Heart left ventricle (tissue), 16 donors: ENCODE data around the gene ADNP. TPM values are rescaled to one million over a fixed set of nuclear protein-coding genes. Genes with fewer than 3 reads are reported as not detected.
"Not testable (repeated sequence)": the region's sequence is repeated elsewhere in the genome, so short reads cannot be mapped to it uniquely, and the experiment has no call there.

Source experiments
- ATAC-seq, 4 donors: fragments of 200-7000 bp; cut with Tn5 transposase; one replicate each; pipeline ENCODE4 v1.9.1; 2020 to 2022; ENCODE audit warnings: moderate library complexity in 4 of 4, mild to moderate bottlenecking in 3 of 4, moderate number of reproducible peaks in 1 of 4
- DNase-seq, 5 donors: peaks; one replicate each; pipeline ENCODE4 v3.0.0-alpha.2; 2020
- H3K27ac ChIP-seq, 12 donors: fragments of 200-600 bp; sonication (generic) in 4 of 12; one replicate each; pipeline versions ENCODE4 v1.5.0 to v1.8.0; 2016 to 2022; ENCODE audit warnings: mild to moderate bottlenecking in 2 of 12
- H3K27me3 ChIP-seq, 9 donors: fragments of 200-600 bp; sonication (generic) in 2 of 9; one replicate each; pipeline versions ENCODE4 v1.5.1 to v1.8.0; 2016 to 2022; ENCODE audit warnings: mild to moderate bottlenecking in 3 of 9
- H3K36me3 ChIP-seq, 9 donors: fragments of 200-600 bp; sonication (generic) in 2 of 9; one replicate each; pipeline versions ENCODE4 v1.5.0 to v1.8.0; 2018 to 2022; ENCODE audit warnings: mild to moderate bottlenecking in 2 of 9
- H3K4me1 ChIP-seq, 12 donors: fragments of 200-600 bp; sonication (generic) in 4 of 12; one replicate each; pipeline versions ENCODE4 v1.5.0 to v1.8.0; 2016 to 2022; ENCODE audit warnings: mild to moderate bottlenecking in 3 of 12
- H3K4me3 ChIP-seq, 12 donors: fragments of 200-600 bp; sonication (generic) in 4 of 12; one replicate each; pipeline versions ENCODE4 v1.5.0 to v1.8.0; 2017 to 2022; ENCODE audit warnings: mild to moderate bottlenecking in 9 of 12, moderate library complexity in 4 of 12
- H3K9me3 ChIP-seq, 12 donors: fragments of 200-600 bp; sonication (generic) in 4 of 12; one replicate each; pipeline versions ENCODE4 v1.5.0 to v1.8.0; 2016 to 2022; ENCODE audit warnings: mild to moderate bottlenecking in 1 of 12
- CTCF ChIP-seq, 12 donors: fragments of 200-600 bp; sonication (generic) in 4 of 12; IDR thresholded peaks; one replicate each; pipeline versions ENCODE4 v1.5.0 to v1.8.0; 2018 to 2022; ENCODE audit warnings: antibody characterized with exemption in 12 of 12, mild to moderate bottlenecking in 5 of 12
- POLR2A ChIP-seq, 2 donors: fragments of 450-650 bp; IDR thresholded peaks; one replicate each; pipeline ENCODE4 v1.6.1; 2017; ENCODE audit warnings: antibody characterized with exemption in 2 of 2, mild to moderate bottlenecking in 2 of 2, moderate library complexity in 2 of 2
- whole genome bisulfite sequencing, 4 donors: extraction: QIAGEN DNeasy Blood & Tissue Kit in 2 of 4; methylation state at CpG; one replicate each; pipeline versions ENCODE4 v1.1.5 to v1.1.7; 2013 to 2018; 5-methylcytosine and 5-hydroxymethylcytosine counted together
- intact Hi-C, 10 donors: fragments of 100-400 bp; cut with DNase I; formaldehyde crosslinking; loops; one replicate each; pipeline versions ENCODE4 v1.11.1 to v1.14.2; 2022
- polyA plus RNA-seq, 2 donors: library from polyadenylated mRNA; stranded (reverse); fragments of 200-250 nt; gene quantifications; one replicate each; pipeline ENCODE4 v1.2.3, GENCODE V29; 2013
- total RNA-seq, 9 donors: library from RNA; depleted of rRNA in 2 of 9; stranded (reverse); fragments of >200 nt in 2 of 9; fragmentation: NEBNext Ultra II Directional in 3 of 9; extraction: Animal tissue kit (Norgen Biotek cat#: 25700) in 3 of 9; gene quantifications; one replicate each; pipeline versions ENCODE4 v1.1.0 to v1.2.4, GENCODE V29; 2016 to 2023
- donor health status: ischemic (EF 13 %, LVEDD 7.1; RV severe dilation, severe dysfunction).
- donor health status: healthy with polysubstance abuse.
- donor health status: DM: no; HTN: yes; CAD: no.
- donor health status: DM: no; HTN: no; CAD: no.
- donor health status: ischemic (EF 25% LVEDD 6.9; RV normal size, moderate dysfunction).
- donor health status: ischemic (EF 25% LVEDD 5.7; RV mildly dilated, moderate dysfunction).
- donor health status: healthy.
- donor health status: DM: yes; HTN: yes; CAD: no.
- donor health status: ischemic (EF 35%, LVEDD 5.7; RV mildly dilated, moderate dysfunction).
- donor health status: nonischemic (EF 11% LVEDD 7.7; RV severe dilation, severe dysfunction).
- donor health status: DM: yes; HTN: yes; CAD: no.
- donor health status: PGD.
- donor health status: ischemic (EF 29% LVEDD 5.4; RV normal size, mild dysfunction).
- donor health status: nonischemic (EF 23%, LVEDD 6.1; RV moderate dilation, normal function).

The ADNP gene
- total and polyA plus RNA-seq, 11 donors: 18.1 to 50.6 (median 30.5) TPM

GRCh38 chr20:50885068-50885467 lies 46.2 kb downstream of the ADNP start:
- intact Hi-C loops: no loop called here
- H3K36me3 ChIP-seq: peaks cover 0 to 24% (median 12%) of the 10 kb centered on the region in 9 donors
- H3K4me1 ChIP-seq: peaks cover 0 to 5% (median 0%) of the 10 kb centered on the region in 12 donors
- H3K9me3 ChIP-seq: no peaks in the 10 kb centered on the region
- no peak overlapping the region for H3K27ac ChIP-seq
- TF ChIP-seq POLR2A (IDR thresholded peaks at IDR 0.05) (no peak), CTCF (IDR thresholded peaks at IDR 0.05) (no peak)
- ATAC-seq (no peak), DNase-seq (no peak)
- WGBS, 4 donors: 77 to 86% (median 84%) methylated on average over 7 of the region's 7 CpGs
- no peaks in the 10 kb centered on the region for H3K27me3 ChIP-seq
- no peak overlapping the region for H3K4me3 ChIP-seq

- H3K36me3 ChIP-seq: peaks cover 0 to 12% (median 5%) of the 10 kb centered on the region in 9 donors
- H3K9me3 ChIP-seq: no peaks in the 10 kb centered on the region
- intact Hi-C loops: no loop called here
- peaks cover 0 to 2% (median 0%) of the 10 kb centered on the region in 12 donors for H3K4me1 ChIP-seq
- H3K27me3 ChIP-seq: no peaks in the 10 kb centered on the region
- ATAC-seq (no peak), DNase-seq (no peak)
- no peak overlapping the region for H3K27ac ChIP-seq
- TF ChIP-seq POLR2A (IDR thresholded peaks at IDR 0.05): no peak
- no peak for TF ChIP-seq CTCF (IDR thresholded peaks at IDR 0.05)
- WGBS, 4 donors: 87 to 93% (median 90%) methylated on average over 11 of the region's 11 CpGs
- no peak overlapping the region for H3K4me3 ChIP-seq
These were observed 47.4 kb downstream of the ADNP start for GRCh38 chr20:50883856-50884255.

- intact Hi-C loops: not testable (repeated sequence)
These were observed 49.3 kb downstream of the ADNP start for GRCh38 chr20:50881759-50882424.

GRCh38 chr20:50879649-50880550 lies 51.3 kb downstream of the ADNP start:
- H3K36me3 ChIP-seq: no peaks in the 10 kb centered on the region
- H3K4me1 ChIP-seq: no peaks in the 10 kb centered on the region
- DNase-seq (no peak), ATAC-seq (no peak)
- no peaks in the 10 kb centered on the region for H3K9me3 ChIP-seq
- H3K27me3 ChIP-seq: no peaks in the 10 kb centered on the region
- H3K4me3 ChIP-seq: no peak overlapping the region
- intact Hi-C loops: no loop called here
- no peak for TF ChIP-seq POLR2A (IDR thresholded peaks at IDR 0.05)
- no peak for TF ChIP-seq CTCF (IDR thresholded peaks at IDR 0.05)
- WGBS, 4 donors: 87 to 93% (median 89%) methylated on average over 19 to 20 of the region's 20 CpGs
- no peak overlapping the region for H3K27ac ChIP-seq

More at GRCh38 chr20:50881759-50882424, 49.3 kb downstream of the ADNP start:
- DNase-seq, H3K4me3 ChIP-seq, H3K4me1 ChIP-seq, ATAC-seq, H3K9me3 ChIP-seq, H3K27ac ChIP-seq, H3K27me3 ChIP-seq, H3K36me3 ChIP-seq: not testable (repeated sequence)
- 94 to 96% (median 95%) methylated on average over 5 of the region's 5 CpGs for WGBS, 4 donors
